ENCODE measurements around the gene TOMM7.
"Not testable (repeated sequence)": the region's sequence is repeated elsewhere in the genome, so short reads cannot be mapped to it uniquely, and the experiment has no call there.

The TOMM7 gene

DNA sequence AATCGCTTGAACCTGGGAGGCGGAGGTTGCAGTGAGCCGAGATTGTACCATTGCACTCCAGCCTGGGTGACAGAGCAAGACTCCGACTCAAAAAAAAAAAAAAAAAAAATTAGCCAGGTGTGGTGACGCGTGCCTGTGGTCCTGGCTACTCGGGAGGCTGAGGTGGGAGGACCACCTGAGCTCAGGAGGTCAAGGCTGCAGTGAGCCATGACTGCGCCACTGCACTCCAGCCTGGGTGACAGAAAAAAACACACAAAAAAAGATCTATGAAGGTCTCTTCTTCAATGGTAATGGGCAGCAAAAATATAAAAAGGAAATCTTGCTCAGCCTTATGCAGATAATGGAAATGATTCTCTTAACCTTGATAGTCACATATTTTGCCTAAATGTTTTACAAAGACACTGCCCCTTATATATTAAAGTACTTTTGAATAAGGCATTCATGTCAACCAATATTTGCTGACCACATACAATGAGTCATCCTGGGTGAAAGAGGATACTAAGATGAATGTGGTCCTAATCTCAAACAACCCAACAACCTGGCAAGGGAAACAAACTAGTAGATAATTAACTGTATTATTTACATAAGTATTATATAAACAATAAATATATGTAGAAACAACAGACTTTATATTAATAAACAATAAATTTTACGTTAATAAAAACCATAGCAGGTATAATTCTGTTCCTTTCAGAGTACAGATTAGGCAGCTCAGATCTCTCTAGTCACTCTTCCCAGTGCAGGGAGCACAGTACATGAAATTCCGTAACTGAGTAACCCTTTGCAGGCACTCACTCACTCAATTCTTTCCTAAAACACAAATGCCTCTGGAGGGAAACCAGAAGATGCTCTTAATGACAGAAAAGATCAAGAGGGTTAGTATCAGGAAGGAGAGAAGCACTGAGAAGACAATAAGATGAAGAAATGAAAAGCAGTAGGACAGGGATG, 8.1 kb downstream of the TOMM7 start:
- no peak for DNase-seq

DNA sequence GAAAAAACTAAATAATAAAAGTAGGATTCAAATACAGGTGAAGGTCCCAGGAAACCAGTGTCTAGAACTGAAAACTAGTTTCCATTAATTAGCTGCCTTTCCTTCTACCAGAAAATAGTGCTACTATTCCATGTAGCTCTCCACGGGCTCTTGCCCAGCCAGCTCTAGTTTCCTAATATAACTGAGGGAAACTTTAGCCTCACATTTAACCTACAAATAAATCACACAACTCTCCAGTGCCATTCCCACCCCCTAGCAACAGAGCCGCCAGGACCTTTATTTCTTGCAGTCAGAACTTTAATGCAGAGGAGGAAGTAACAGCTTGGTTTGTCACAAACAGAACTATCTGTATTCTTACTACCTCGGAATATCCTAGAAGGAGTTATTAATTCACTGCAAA, 10.3 kb downstream of the TOMM7 start:
- no peak for DNase-seq

DNA sequence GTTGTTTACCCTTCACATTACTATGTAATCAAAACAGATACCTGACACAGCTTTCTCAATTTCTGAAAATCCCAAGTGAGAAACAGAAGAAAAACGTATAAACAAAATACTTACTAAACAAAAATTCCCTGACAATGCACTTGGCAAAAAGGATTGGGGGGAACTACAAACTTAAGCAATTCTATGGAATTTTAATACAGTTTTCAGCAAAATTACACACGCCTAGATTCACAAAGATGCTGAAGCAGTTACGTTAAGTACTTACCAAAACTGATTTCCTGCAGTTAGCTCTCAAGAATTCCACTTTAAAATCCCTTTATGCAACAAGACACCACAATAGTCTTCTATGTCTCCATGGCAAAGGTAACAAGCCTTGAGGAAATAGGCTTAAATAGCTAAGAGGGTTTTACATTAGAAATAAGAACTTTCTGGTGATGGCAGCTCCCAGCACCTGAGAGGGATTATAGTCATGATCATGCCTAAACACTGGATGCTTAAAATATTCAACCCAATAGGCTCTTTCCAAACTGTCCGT, 10.8 kb downstream of the TOMM7 start:
- no peak for DNase-seq

DNA sequence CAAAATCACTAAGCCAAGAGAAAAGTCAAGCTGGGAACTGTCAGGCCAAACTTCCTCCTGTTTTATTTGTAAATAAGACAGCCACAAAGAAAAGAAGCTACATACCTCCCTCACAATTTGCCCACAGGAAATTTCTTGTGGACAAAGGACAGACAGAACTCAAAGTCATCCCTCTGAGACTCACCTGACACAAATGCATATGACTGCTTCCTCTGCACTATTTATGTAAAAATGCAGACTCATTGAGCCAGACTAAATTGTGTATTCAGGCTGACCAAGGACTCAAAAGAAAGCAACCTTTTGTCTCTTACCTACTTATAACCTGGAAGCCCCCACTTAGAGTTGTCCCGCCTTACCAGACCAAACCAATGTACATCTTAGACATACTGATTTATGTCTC, 11.8 kb downstream of the TOMM7 start:
- DNase-seq: no peak

DNA sequence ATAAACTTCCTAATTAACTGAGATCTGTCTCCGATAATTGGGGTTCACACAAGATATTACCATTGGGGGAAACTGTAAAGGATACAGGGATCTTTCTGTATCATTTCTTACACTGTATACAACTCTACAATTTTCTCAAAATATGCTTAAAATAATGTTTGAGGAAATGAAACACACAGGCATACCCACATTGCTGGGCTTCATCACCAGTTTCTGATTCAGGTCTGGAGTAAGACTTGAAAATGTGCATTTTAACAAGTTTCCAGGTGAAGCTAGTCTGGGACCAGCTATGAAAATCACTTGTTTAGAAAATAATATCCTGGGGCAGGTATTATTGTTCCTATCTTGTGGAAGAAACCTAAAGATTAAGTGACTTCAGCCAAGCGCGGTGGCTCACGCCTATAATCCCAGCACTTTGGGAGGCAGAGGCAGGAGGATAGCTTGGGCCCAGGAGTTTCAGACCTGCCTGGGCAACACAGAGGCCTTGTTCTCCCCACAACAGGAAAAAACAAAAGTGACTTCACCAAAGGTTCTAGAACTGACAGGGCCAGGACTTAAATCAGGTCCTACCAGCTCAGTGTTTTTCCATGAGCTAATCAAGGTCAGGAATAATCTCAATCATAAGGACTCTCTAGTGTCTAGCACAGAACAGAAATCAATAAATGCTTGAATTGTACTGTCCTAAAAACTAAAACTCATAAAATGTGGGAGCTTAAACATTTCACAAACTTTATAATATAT, 12.6 kb downstream of the TOMM7 start:
- DNase-seq: no peak

DNA sequence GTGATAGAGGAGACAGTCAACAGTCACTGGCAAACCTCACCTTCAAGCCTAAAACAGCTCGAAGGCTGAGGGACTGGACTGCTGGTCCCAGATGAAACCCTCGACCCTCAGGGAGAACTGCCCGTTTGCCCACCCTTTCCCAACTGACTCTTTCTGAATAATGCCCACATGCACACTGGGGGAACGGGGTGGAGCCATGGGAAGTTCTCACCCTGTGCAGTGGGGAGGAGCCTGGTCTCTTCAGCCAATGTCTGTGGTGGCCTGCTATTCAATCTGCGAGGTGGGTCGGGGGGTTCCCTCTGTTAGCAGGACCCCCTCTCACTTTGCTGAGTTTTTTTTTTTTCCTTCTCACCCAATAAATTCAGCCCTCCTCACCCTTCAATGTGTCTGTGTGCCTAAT, 14.5 kb downstream of the TOMM7 start:
- DNase-seq: no peak

DNA sequence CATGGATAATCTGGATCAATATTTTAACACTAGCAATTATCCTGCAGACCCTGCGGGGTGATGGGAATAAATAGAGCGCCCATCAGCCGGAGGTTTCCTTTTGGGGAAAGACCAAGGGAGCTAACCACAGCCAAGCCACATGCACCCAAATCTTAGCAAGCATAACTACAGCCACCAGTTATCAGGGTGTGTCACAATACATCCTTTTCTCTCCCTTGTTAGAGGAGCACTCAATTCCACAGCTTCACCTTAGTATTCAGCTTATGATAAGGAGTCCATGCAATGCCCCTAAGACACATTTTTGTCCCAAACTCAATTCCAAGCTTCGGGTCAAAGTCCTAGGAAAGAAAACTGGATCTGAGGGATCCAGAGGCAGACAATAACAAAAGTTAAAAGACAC, 15.9 kb downstream of the TOMM7 start:
- DNase-seq: no peak

DNA sequence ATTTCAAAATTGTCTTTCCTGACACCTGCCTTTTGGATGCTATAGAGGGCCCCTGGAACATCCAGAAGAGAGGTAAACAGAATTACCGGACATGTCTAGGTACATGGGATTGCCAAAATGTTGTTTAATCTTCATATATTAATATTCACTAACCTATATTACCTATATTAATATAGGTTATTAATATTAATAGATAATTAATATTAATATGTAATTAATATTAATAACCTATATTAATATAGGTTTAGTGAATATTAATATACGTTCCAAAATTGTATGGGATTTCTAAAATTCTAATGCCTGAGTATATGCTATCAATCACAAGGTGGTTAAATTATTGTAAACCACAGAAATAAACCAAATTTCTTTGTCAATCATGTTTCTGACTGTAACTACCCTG, 17.4 kb downstream of the TOMM7 start:
- DNase-seq: no peak

DNA sequence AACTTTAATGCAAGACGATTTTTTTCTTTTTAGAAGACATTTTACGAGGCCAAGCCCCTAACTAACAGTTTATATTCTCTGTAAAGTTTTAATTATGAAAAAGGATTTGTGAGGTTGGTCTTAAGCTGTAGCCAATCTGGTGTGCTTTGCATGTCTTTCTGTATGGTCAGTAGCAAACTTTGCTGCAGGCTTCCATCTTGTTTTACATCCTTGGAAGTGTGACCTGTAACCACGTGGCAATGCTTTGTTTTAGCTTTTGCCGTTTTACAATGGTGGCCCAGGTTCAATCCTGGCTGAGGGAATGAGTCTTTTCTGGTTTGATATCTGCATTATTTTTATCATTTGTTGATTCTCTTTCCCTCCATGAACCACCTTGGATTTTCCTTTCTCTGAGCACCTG, 19.8 kb downstream of the TOMM7 start:
- not testable (repeated sequence) for DNase-seq

DNA sequence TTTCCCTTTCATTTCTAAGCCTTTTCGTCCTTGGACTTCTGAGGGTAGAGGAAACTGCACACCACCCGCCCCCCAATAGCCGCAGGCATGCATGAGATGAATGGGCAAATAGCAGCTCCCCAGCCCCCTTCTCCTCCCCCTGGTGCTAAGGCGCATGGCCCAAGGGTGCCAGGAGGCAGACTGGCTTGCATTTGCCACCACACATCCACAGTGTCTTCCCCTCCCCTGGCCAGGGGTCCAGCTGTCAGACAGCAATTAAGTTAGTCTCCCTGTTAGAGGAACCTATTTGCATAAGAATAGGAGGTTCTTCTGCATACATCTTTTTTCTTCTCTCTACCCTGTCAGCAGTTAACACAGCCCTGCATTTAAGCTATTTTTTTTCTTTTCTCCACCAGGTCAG, 20.2 kb downstream of the TOMM7 start:
- no peak for DNase-seq

DNA sequence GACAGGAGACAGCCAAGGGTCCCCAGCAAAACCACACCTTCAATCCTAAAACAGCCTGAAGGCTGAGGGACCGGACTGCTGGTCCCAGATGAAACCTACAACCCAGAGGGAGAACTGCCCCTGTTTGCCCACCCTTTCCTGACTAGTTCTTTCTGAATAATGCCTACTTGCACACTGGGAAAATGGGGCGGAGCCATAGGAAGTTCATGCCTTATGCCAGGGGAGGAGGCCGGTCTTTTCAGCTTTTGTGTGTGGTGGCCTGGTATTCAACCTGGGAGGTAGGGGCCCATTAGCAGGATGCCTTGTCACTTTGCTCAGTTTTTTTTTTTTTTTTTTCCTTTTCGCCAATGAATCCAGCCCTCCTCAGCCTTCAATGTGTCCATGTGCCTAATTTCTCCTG, 20.7 kb downstream of the TOMM7 start:
- no peak for DNase-seq

DNA sequence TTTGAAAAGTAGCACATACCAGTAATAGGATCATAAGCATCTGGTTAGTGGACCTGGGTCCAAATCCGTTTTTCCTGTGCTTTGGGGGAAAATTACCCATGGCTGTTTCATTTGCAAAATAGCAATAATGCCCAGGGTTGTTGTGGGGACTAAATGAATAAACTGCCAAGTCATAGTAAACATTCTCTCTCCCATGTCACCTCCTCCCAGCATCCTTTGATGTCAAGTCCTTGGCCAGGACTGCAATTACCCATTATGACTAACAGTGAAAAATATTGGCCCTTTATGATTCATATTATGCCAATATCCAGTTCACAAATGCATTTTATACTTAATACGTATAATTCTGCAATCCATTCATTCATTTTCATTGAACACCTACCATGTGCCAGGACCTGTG, 23.0 kb downstream of the TOMM7 start:
- DNase-seq: no peak

DNA sequence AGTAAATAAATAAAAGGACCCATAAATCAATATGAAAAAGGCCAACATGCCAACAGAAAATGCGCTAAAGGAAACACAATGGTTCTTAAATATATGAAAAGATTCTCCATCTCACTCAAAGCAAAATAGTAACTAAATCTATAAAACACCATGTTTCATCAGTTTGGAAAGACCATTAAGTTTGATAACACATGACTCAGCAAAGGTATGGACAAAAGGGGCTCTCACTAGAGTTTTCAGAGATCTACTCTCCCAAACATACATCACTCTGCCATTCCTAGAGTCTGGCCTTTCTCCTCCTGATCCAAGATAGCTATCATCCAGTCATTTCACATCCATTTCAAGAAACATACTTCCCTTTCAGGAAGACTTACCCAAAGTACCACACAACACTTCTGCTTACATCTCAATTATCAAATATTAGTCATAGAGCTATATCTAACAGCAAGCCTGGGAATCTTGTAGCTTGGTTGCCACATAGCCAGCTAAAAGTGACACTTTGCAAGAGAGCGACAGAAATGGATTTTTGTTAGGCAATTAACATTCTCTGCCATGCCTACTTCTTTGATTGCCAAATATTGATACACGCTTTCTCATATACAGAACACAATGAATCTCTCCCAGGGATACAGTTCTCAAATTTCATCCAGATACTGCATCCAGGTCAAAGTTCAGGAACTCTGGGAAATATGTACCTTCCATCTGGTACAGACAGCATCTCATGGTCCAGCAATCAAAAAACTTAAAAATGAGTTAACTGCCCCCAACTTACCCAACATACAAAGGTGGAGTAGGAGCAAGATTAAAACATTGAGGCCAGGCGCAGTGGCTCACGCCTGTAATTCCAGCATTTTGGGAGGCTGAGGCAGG, 28.8 kb downstream of the TOMM7 start:
- no peak for DNase-seq

DNA sequence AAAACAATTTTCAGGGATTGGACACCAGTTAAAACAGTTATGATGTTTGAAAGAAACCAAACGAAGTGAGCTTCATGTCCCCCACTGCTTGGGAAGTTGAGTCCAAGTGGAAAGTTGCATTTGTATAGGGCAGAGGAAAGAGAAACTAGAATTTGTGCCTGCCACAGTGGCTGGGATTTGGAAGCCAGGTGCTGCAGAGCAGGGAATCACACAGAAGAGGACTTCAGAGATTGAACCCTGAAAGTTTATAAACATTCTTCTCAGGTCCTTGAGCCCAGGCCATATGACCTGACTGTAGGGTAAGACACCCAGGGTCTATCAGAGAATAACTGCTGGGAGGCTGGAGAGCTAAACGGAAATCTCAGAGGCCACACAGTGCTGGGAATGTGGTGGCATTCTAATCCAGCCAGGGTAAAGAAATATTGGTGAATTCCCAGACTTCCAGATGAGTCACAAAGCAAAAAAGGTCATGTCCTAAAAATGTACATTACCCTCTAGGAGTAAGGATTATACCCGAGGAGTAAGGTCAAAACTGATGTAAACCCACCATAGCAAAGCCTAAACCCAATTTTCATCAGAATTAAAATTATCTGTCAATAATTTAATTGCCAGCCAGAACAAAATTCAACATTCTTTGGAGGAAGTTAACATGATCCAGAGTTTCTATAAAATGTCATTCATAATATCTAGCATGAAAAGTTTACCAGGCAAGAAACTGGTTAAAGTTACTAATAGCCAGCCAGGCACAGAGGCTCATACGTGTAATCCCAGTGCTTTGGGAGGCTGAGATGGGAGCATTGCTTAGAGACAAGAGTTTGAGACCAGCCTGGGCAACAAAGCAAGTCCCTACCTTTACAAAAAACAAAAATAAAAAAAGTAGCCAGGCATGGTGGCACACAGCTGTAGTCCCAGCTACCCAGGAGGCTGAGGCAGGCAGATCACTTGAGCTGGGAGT, 31.2 kb downstream of the TOMM7 start:
- DNase-seq: no peak

DNA sequence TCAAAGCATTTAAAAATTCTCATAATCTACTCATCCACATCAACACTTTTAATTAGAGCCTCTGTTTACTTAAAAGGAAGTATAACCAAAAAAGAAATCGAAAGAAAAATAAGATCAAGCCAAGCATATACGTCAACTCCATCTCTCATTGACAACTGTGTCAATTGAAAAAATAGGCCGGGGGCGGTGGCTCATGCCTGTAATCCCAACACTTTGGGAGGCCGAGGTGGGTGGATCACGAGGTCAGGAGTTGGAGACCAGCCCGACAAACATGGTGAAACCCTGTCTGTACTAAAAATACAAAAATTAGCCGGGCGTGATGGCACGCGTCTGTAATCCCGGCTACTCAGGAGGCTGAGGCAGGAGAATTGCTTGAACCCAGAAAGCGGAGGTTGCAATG, 32.0 kb downstream of the TOMM7 start:
- DNase-seq: not testable (repeated sequence)

DNA sequence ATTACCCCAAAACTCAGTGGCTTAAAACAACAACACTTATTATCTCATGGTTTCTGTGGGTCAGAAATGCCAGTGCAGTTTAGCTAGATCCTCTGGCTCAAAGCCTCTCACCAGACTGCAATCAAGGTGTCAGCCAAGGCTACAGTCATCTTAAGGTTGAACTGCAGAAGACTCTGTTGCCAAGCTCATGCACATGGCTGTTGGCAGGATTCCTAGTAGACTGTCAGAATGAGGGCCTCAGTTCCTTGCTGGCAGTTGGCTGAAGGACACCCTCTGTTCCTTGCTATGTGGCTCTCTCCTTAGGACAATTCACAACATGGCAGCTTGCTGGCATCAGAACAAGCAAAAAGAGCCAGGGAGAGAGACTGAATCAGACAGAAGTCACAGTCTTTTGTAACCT, 34.7 kb downstream of the TOMM7 start:
- DNase-seq: no peak

DNA sequence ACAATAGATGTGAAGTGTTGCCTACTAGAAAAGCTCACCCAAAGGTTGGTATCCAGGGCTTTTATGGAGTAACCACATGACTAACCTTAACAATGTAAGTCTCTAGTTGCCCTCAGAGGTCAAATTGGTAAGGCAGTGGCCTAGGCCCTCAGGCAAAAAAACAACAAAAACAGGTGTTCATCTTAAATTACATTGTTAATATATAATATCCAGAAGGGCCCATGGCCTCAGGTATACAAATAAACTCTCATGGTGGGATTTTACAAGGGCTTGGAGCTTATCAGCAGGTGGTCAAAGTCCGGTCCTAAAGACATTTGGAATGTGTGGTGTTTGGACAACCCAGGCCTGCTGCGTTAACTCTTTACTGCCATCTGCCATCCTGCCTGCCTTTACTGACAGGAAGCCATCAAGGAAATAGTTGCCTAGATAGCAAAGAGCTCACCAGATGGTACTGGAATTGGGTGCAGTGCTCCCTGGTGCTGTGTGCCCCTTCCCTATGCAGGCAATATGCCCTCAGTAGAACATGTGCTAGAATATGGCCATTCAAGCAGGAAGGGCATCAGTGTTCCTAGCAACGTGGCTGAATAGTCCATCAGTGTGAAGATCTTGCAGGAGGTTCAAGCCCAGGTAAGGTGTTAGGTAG, 36.2 kb downstream of the TOMM7 start:
- no peak for DNase-seq

DNA sequence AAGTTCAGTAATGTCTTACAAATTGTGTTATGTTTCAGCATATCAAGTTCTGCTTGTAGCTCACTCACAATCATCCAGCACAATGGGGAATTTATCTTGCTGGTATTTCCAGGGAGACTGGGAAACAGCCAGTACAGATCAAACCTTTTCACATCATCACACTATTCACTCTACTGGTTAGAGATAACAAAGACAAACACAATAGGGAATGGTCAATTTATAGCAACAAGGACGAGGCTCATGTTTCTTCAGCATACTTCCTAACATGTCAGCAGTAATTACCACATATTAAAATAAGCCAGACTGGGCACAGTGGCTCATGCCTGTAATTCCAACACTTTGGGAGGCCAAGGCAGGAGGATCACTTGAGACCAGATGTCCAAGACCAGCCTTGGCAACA, 38.3 kb downstream of the TOMM7 start:
- DNase-seq: no peak

DNA sequence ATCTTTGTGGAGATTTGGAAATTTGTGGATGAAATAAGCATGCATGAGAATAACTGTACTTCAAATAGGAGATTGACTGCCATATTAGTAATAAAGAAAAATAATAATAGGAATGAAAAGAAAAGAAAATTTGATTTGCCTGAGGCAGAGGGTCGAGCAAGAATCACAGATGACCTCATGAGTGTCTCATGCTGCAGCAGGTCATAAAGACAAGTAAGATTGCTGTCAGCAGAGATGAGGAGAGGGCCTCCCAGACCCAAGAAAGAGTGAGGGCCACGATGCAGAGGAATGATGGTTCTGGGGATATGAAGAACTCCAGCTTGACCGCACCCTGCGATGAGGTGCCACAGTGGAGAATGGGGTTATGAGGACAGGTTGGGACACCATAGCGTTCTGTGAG, 39.2 kb downstream of the TOMM7 start:
- no peak for DNase-seq

DNA sequence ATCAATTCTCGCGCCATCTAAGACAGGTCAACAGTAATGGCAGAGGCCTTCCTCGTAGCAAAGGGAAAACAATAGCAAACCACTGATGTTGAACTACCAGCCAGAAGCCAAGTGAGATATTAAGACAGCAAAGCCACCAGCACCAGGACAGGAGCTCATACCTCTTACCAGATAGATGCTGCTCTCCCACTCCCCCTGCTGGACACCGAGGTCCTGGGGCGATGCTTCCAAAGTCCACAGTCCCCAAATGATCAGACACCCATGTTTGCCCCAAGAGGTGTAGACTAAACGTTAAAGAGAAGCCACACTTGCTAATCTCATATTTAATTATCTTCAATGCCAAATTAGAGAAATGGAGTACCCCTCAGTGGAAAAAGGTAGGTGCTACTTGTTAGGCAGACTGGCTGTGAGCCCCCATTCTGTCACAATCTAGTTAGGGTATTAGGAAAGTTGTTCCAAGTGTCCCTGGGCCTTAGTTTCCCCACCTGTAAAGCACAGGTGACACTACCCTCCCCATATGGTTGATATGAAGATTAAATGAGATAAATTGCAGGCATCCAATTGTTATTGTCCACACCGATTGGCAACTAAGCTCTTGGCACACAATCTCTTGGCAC, 39.9 kb downstream of the TOMM7 start:
- DNase-seq: peak; percentile 33

DNA sequence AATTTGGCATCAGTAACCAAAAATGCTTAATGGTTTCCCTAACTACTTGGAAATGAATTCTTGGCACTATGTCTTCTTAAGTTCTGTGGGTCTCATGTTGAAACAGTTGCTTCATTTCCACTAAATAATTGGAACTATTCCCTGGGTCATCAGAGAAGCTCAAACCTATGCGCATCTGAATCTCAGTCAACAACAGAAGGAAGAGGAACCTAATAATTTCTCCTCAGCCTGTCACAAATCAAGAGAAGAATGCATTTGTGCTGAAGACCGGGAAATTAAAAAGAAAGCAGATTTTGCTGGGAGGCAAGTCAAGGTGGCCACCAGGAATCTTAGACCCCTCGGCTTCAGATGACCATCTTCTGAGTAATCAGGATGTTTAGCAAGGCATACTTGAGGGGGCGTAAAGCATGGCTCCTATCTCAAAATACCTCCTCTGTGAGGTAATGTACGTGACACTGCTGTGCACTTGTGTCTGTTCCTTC, 41.4 kb downstream of the TOMM7 start:
- DNase-seq: no peak

Data from NCI-H510A treated with DMSO at 0.1 percent for 48 hours (cell line).